Measurements from ENCODE around the gene IKZF3. TPM values are rescaled to one million over a fixed set of nuclear protein-coding genes. Genes with fewer than 3 reads are reported as not detected.

The IKZF3 gene
- total RNA-seq, 2 donors from 2014 or later: 0.11 to 0.18 TPM

- Mint-ChIP-seq H3K36me3 (ENCODE audit: low read depth) (peaks cover 67% of the 10 kb centered on the region), H3K27me3 (ENCODE audit: insufficient read depth) (no peaks in the 10 kb centered on the region), H3K9me3 (no peaks in the 10 kb centered on the region), H3K27ac (no peak overlapping the region), H3K4me1 (no peaks in the 10 kb centered on the region), H3K4me3 (no peak overlapping the region)
- no peaks in the 10 kb centered on the region for H3K9me3 ChIP-seq (ENCODE audit: control insufficient read depth, low read length)
- no peaks in the 10 kb centered on the region for H3K4me1 ChIP-seq (ENCODE audit: control insufficient read depth, insufficient read depth, low read length)
- TF ChIP-seq CTCF (conservative IDR thresholded peaks at IDR 0.05): no peak
- no peak overlapping the region for H3K27ac ChIP-seq (ENCODE audit: low read depth, low read length)
- WGBS, 2 experiments (ENCODE audit: insufficient coverage in 1 of 2, insufficient read length in 1 of 2): 86 to 91% methylated on average over 19 to 34 of the region's 34 CpGs
- no peaks in the 10 kb centered on the region for H3K27me3 ChIP-seq (ENCODE audit: control insufficient read depth, insufficient read depth, low read length, poor library complexity, severe bottlenecking)
- H3K9ac ChIP-seq (ENCODE audit: extremely low read depth, low read length, poor library complexity, severe bottlenecking): no peak overlapping the region
- H3K36me3 ChIP-seq (ENCODE audit: control insufficient read depth, insufficient read depth, low read length): peaks cover 67% of the 10 kb centered on the region
- peak; percentile 90 for DNase-seq
- H3K4me3 ChIP-seq (ENCODE audit: low read length): no peak overlapping the region
These were observed 140.9 kb downstream of the IKZF3 start for GRCh38 chr17:39722965-39723848.

GRCh38 chr17:39722104-39722503 is 142.0 kb downstream of the IKZF3 start:
- no peak for TF ChIP-seq CTCF (conservative IDR thresholded peaks at IDR 0.05)
- Mint-ChIP-seq H3K27me3 (ENCODE audit: insufficient read depth) (no peaks in the 10 kb centered on the region), H3K4me1 (no peaks in the 10 kb centered on the region), H3K36me3 (ENCODE audit: low read depth) (peaks cover 70% of the 10 kb centered on the region), H3K27ac (no peak overlapping the region), H3K4me3 (no peak overlapping the region), H3K9me3 (no peaks in the 10 kb centered on the region)
- WGBS, 2 experiments (ENCODE audit: insufficient coverage in 1 of 2, insufficient read length in 1 of 2): 90 to 94% methylated on average over 2 to 6 of the region's 6 CpGs
- no peaks in the 10 kb centered on the region for H3K4me1 ChIP-seq (ENCODE audit: control insufficient read depth, insufficient read depth, low read length)
- H3K9me3 ChIP-seq (ENCODE audit: control insufficient read depth, low read length): no peaks in the 10 kb centered on the region
- H3K27ac ChIP-seq (ENCODE audit: low read depth, low read length): no peak overlapping the region
- peaks cover 73% of the 10 kb centered on the region for H3K36me3 ChIP-seq (ENCODE audit: control insufficient read depth, insufficient read depth, low read length)
- no peak overlapping the region for H3K9ac ChIP-seq (ENCODE audit: extremely low read depth, low read length, poor library complexity, severe bottlenecking)
- no peak for DNase-seq
- H3K4me3 ChIP-seq (ENCODE audit: low read length): no peak overlapping the region
- no peaks in the 10 kb centered on the region for H3K27me3 ChIP-seq (ENCODE audit: control insufficient read depth, insufficient read depth, low read length, poor library complexity, severe bottlenecking)

- Mint-ChIP-seq H3K4me1 (no peaks in the 10 kb centered on the region), H3K27ac (no peak overlapping the region), H3K27me3 (ENCODE audit: insufficient read depth) (no peaks in the 10 kb centered on the region), H3K4me3 (no peak overlapping the region), H3K36me3 (ENCODE audit: low read depth) (peaks cover 61% of the 10 kb centered on the region), H3K9me3 (no peaks in the 10 kb centered on the region)
- no peak overlapping the region for H3K9ac ChIP-seq (ENCODE audit: extremely low read depth, low read length, poor library complexity, severe bottlenecking)
- no peaks in the 10 kb centered on the region for H3K9me3 ChIP-seq (ENCODE audit: control insufficient read depth, low read length)
- WGBS, 2 experiments (ENCODE audit: insufficient coverage in 1 of 2, insufficient read length in 1 of 2): 94% methylated on average over 4 to 7 of the region's 7 CpGs
- no peaks in the 10 kb centered on the region for H3K4me1 ChIP-seq (ENCODE audit: control insufficient read depth, insufficient read depth, low read length)
- H3K4me3 ChIP-seq (ENCODE audit: low read length): no peak overlapping the region
- no peak for TF ChIP-seq CTCF (conservative IDR thresholded peaks at IDR 0.05)
- peaks cover 69% of the 10 kb centered on the region for H3K36me3 ChIP-seq (ENCODE audit: control insufficient read depth, insufficient read depth, low read length)
- no peak overlapping the region for H3K27ac ChIP-seq (ENCODE audit: low read depth, low read length)
- H3K27me3 ChIP-seq (ENCODE audit: control insufficient read depth, insufficient read depth, low read length, poor library complexity, severe bottlenecking): no peaks in the 10 kb centered on the region
- no peak for DNase-seq
These were observed 144.4 kb downstream of the IKZF3 start for GRCh38 chr17:39719563-39720355.

Data from endodermal cell (in vitro differentiated cells).